Adrenal gland (tissue), 12 donors: Measurements from ENCODE around the gene GNL1. TPM values are rescaled to one million over a fixed set of nuclear protein-coding genes. Genes with fewer than 3 reads are reported as not detected.

Source experiments
- DNase-seq, 7 donors: peaks; one replicate each; pipeline ENCODE4 v3.0.0-alpha.2; 2019 to 2020
- H3K27ac ChIP-seq, 5 donors: fragments of 200-600 bp; sonication (generic) in 4 of 5; 1 replicate in 3 of 5; 2 replicates in 2 of 5; pipeline versions ENCODE4 v1.5.1 to v1.8.0; 2016 to 2020; ENCODE audit warnings: mild to moderate bottlenecking in 1 of 5
- H3K27me3 ChIP-seq: fragments of 200-600 bp; 2 replicates; pipeline ENCODE4 v1.8.0; 2021
- H3K36me3 ChIP-seq, 2 donors: fragments of 200-600 bp; replicated peaks in 1 of 2; 1 replicate in 1 of 2; 2 replicates in 1 of 2; pipeline versions ENCODE4 v1.5.1 to v1.8.0; 2018 to 2022
- H3K4me1 ChIP-seq, 2 donors: fragments of 200-600 bp; replicated peaks in 1 of 2; 1 replicate in 1 of 2; 2 replicates in 1 of 2; pipeline versions ENCODE4 v1.5.1 to v1.8.0; 2018 to 2021
- H3K4me3 ChIP-seq, 4 donors: fragments of 200-600 bp; sonication (generic) in 3 of 4; one replicate each; pipeline ENCODE4 v1.5.1; 2016 to 2018
- H3K9me3 ChIP-seq, 3 donors: fragments of 200-600 bp; sonication (generic) in 1 of 3; replicated peaks in 1 of 3; 1 replicate in 2 of 3; 2 replicates in 1 of 3; pipeline versions ENCODE4 v1.5.1 to v1.8.0; 2016 to 2021
- CTCF ChIP-seq, 6 experiments: fragments of 450-650 bp in 4 of 6; fragments of 200-600 bp in 2 of 6; sonication (generic) in 1 of 6; IDR thresholded peaks; 1 replicate in 5 of 6; 2 replicates in 1 of 6; pipeline versions ENCODE4 v1.5.1 to v1.8.0; 2016 to 2021; ENCODE audit warnings: antibody characterized with exemption in 6 of 6, mild to moderate bottlenecking in 2 of 6, moderate library complexity in 1 of 6
- POLR2A ChIP-seq, 2 donors: fragments of 450-650 bp; IDR thresholded peaks; one replicate each; pipeline ENCODE4 v1.6.1; 2017; ENCODE audit warnings: antibody characterized with exemption in 2 of 2, mild to moderate bottlenecking in 2 of 2, moderate library complexity in 1 of 2
- WGBS, 4 donors: extraction: QIAGEN DNeasy Blood & Tissue Kit in 2 of 4; methylation state at CpG; one replicate each; pipeline versions ENCODE4 v1.1.5 to v1.1.7; 2013 to 2017; 5-methylcytosine and 5-hydroxymethylcytosine counted together
- intact Hi-C, 2 donors: fragments of 100-400 bp; cut with DNase I; formaldehyde crosslinking; loops; one replicate each; pipeline versions ENCODE4 v1.14.1 to v1.15.0; 2022 to 2023
- polyA plus RNA-seq, 3 donors: library from polyadenylated mRNA; stranded (reverse); fragments of 200-250 nt in 2 of 3; fragments of 350-450 nt in 1 of 3; fragmentation: Illumina TruSeq in 1 of 3; extraction: RNeasy Lipid Tissue Mini Kit (QIAGEN cat#74804) in 1 of 3; gene quantifications; one replicate each; pipeline ENCODE4 v1.2.3, GENCODE V29; 2013 to 2014
- total RNA-seq, 9 donors: library from RNA; depleted of rRNA in 4 of 9; stranded (reverse); fragments of >200 nt in 4 of 9; fragments of 120-200 nt in 1 of 9; fragmentation: NEBNext Ultra II Directional in 1 of 9; extraction: Animal tissue kit (Norgen Biotek cat#: 25700) in 1 of 9; gene quantifications; one replicate each; pipeline versions ENCODE4 v1.1.0 to v1.2.4, GENCODE V29; 2013 to 2023
- donor health status: healthy with polysubstance abuse.
- donor health status: Bipolar disorder and iron deficiency.
- donor health status: DM: yes; HTN: yes; CAD: no.
- donor health status: DM: no; HTN: no; CAD: no.
- donor health status: DM: no; HTN: no; CAD: no.
- donor health status: DM: yes; HTN: yes; CAD: no.

GNL1 gene
- total and polyA plus RNA-seq, 12 donors, result 27.4 to 86.7 (median 59.1) TPM

GRCh38 chr6:30548375-30548774, 7.9 kb downstream of the GNL1 start:
- TF ChIP-seq POLR2A (IDR thresholded peaks at IDR 0.05) (no peak), CTCF (IDR thresholded peaks at IDR 0.05) (no peak)
- H3K4me3 ChIP-seq, result no peak overlapping the region
- intact Hi-C loops, result loop anchor here in 1 of 2 donors (5.0 kb wide), 1 partner anchor 66 kb away; no protein-coding TSS in a partner anchor
- 51 to 58% (median 54%) methylated on average over 2 of the region's 2 CpGs for WGBS, 4 donors
- H3K4me1 ChIP-seq, result no peaks in the 10 kb centered on the region
- H3K27me3 ChIP-seq, result no peaks in the 10 kb centered on the region
- H3K27ac ChIP-seq, result no peak overlapping the region
- no peaks in the 10 kb centered on the region for H3K9me3 ChIP-seq
- peak in 2 of 7 donors; percentile 19 to 41 for DNase-seq
- H3K36me3 ChIP-seq, result peaks cover 0 to 69% of the 10 kb centered on the region in 2 donors

GRCh38 chr6:30547454-30547853, 8.8 kb downstream of the GNL1 start:
- no peak overlapping the region for H3K27ac ChIP-seq
- peaks cover 0 to 60% of the 10 kb centered on the region in 2 donors for H3K36me3 ChIP-seq
- no peak for DNase-seq
- 87 to 93% (median 89%) methylated on average over 6 of the region's 6 CpGs for WGBS, 4 donors
- H3K9me3 ChIP-seq, result no peaks in the 10 kb centered on the region
- H3K27me3 ChIP-seq, result no peaks in the 10 kb centered on the region
- TF ChIP-seq CTCF (IDR thresholded peaks at IDR 0.05) (no peak), POLR2A (IDR thresholded peaks at IDR 0.05) (no peak)
- no peaks in the 10 kb centered on the region for H3K4me1 ChIP-seq
- intact Hi-C loops, result loop anchor here in 1 of 2 donors (5.0 kb wide), 1 partner anchor 65 kb away; no protein-coding TSS in a partner anchor
- no peak overlapping the region for H3K4me3 ChIP-seq

- H3K4me3 ChIP-seq, result no peak overlapping the region
- H3K36me3 ChIP-seq, result peaks cover 0 to 35% of the 10 kb centered on the region in 2 donors
- TF ChIP-seq POLR2A (IDR thresholded peaks at IDR 0.05) (no peak), CTCF (IDR thresholded peaks at IDR 0.05) (peak; percentile 65 to 84 (median 79))
- H3K4me1 ChIP-seq, result peaks cover 3 to 7% of the 10 kb centered on the region in 2 donors
- H3K9me3 ChIP-seq, result no peaks in the 10 kb centered on the region
- H3K27ac ChIP-seq, result no peak overlapping the region
- 27 to 35% (median 29%) methylated on average over 6 of the region's 6 CpGs for WGBS, 4 donors
- DNase-seq, result peak in 4 of 7 donors; percentile 29 to 51 (median 40)
- no peaks in the 10 kb centered on the region for H3K27me3 ChIP-seq
- intact Hi-C loops, result loop anchor here in 1 of 2 donors (5.0 kb wide), 2 partner anchors 43 to 62 kb away; no protein-coding TSS in a partner anchor
Observed at GRCh38 chr6:30544666-30545272, 11.5 kb downstream of the GNL1 start.

- no peak for TF ChIP-seq POLR2A (IDR thresholded peaks at IDR 0.05)
- TF ChIP-seq CTCF (IDR thresholded peaks at IDR 0.05), result no peak
- Histone ChIP-seq H3K27ac (no peak overlapping the region), H3K4me3 (no peak overlapping the region), H3K9me3 (no peaks in the 10 kb centered on the region), H3K27me3 (no peaks in the 10 kb centered on the region), H3K36me3 (peaks cover 0 to 27% of the 10 kb centered on the region in 2 donors), H3K4me1 (peaks cover 3 to 7% of the 10 kb centered on the region in 2 donors)
- intact Hi-C loops, result loop anchor here in 1 of 2 donors (5.0 kb wide), 1 partner anchor 43 kb away; no protein-coding TSS in a partner anchor
- peak in 1 of 7 donors; percentile 50 for DNase-seq
- WGBS, 4 donors, result 84 to 93% (median 92%) methylated on average over 3 of the region's 3 CpGs
Observed at GRCh38 chr6:30543821-30544220, 12.5 kb downstream of the GNL1 start.
